ENCODE data around the gene SHISA8.
"Not testable (repeated sequence)": the region's sequence is repeated elsewhere in the genome, so short reads cannot be mapped to it uniquely, and the experiment has no call there.

SHISA8 gene

GRCh38 chr22:41915035-41915785 lies at the start of gene SHISA8:
Gene SHISA8, minus strand, starts transcription at chr22:41915074. Its CDS starts 407 bp downstream, at chr22:41914667.
- H3K4me1 ChIP-seq, result peaks cover 55% of the 10 kb centered on the region
- H3K4me2 ChIP-seq, result peak within 1 kb of the TSS; percentile 96
- peaks cover 97% of the 10 kb centered on the region for H4K20me1 ChIP-seq
- peak within 1 kb of the TSS; percentile 57 for H3K9ac ChIP-seq
- no peaks in the 10 kb centered on the region for H3K9me3 ChIP-seq
- H3K4me3 ChIP-seq, result peak within 1 kb of the TSS; percentile 67
- no peaks in the 10 kb centered on the region for H3K36me3 ChIP-seq
- TF ChIP-seq Cebpa-rat (IDR thresholded peaks at IDR 0.05), result no peak
- H3K27ac ChIP-seq, result no peak within 1 kb of the TSS
- H3K27me3 ChIP-seq, result peaks cover 78% of the 10 kb centered on the region

- no peak overlapping the region for H3K9ac ChIP-seq
- H4K20me1 ChIP-seq, result no peaks in the 10 kb centered on the region
- TF ChIP-seq Cebpa-rat (IDR thresholded peaks at IDR 0.05), result no peak
- H3K36me3 ChIP-seq, result no peaks in the 10 kb centered on the region
- no peaks in the 10 kb centered on the region for H3K9me3 ChIP-seq
- H3K4me3 ChIP-seq, result no peak overlapping the region
- H3K4me2 ChIP-seq, result no peak overlapping the region
- H3K4me1 ChIP-seq, result peaks cover 32% of the 10 kb centered on the region
- H3K27me3 ChIP-seq, result no peaks in the 10 kb centered on the region
- no peak overlapping the region for H3K27ac ChIP-seq
These were observed 49.2 kb upstream of the SHISA8 start for GRCh38 chr22:41964112-41964491.

- Histone ChIP-seq H4K20me1 (no peaks in the 10 kb centered on the region), H3K36me3 (no peaks in the 10 kb centered on the region), H3K9ac (no peak overlapping the region), H3K4me3 (no peak overlapping the region), H3K4me1 (peaks cover 27% of the 10 kb centered on the region), H3K27ac (no peak overlapping the region), H3K4me2 (no peak overlapping the region), H3K27me3 (no peaks in the 10 kb centered on the region), H3K9me3 (no peaks in the 10 kb centered on the region)
- TF ChIP-seq Cebpa-rat (IDR thresholded peaks at IDR 0.05), result no peak
These were observed 48.7 kb upstream of the SHISA8 start for GRCh38 chr22:41963453-41964111.

- Histone ChIP-seq H3K9ac (no peak overlapping the region), H3K4me2 (no peak overlapping the region), H3K27me3 (no peaks in the 10 kb centered on the region), H3K4me1 (peaks cover 23% of the 10 kb centered on the region), H3K4me3 (no peak overlapping the region), H3K36me3 (no peaks in the 10 kb centered on the region), H4K20me1 (no peaks in the 10 kb centered on the region), H3K9me3 (no peaks in the 10 kb centered on the region), H3K27ac (no peak overlapping the region)
- no peak for TF ChIP-seq Cebpa-rat (IDR thresholded peaks at IDR 0.05)
These were observed 43.2 kb upstream of the SHISA8 start for GRCh38 chr22:41957941-41958556.

- Histone ChIP-seq H3K4me1 (peaks cover 60% of the 10 kb centered on the region), H3K9me3 (no peaks in the 10 kb centered on the region), H3K4me3 (no peak overlapping the region), H3K27me3 (no peaks in the 10 kb centered on the region; the same call in 1 of the 2 replicates), H3K9ac (no peak overlapping the region), H3K36me3 (no peaks in the 10 kb centered on the region), H3K27ac (peak overlapping the region; percentile 28; the same call in 1 of the 2 replicates), H3K4me2 (peak overlapping the region; percentile 99), H4K20me1 (no peaks in the 10 kb centered on the region)
- no peak for TF ChIP-seq Cebpa-rat (IDR thresholded peaks at IDR 0.05)
These were observed 37.8 kb upstream of the SHISA8 start for GRCh38 chr22:41952713-41953112.

- Histone ChIP-seq H3K36me3 (no peaks in the 10 kb centered on the region), H3K27ac (peak within 1 kb of the TSS; percentile 28; the same call in 1 of the 2 replicates), H3K4me2 (peak within 1 kb of the TSS; percentile 99), H3K9me3 (no peaks in the 10 kb centered on the region), H4K20me1 (no peaks in the 10 kb centered on the region), H3K4me1 (peaks cover 67% of the 10 kb centered on the region), H3K27me3 (no peaks in the 10 kb centered on the region; the same call in 1 of the 2 replicates), H3K9ac (no peak within 1 kb of the TSS), H3K4me3 (no peak within 1 kb of the TSS)
- no peak for TF ChIP-seq Cebpa-rat (IDR thresholded peaks at IDR 0.05)
These were observed 37.1 kb upstream of the SHISA8 start, which contains the start of gene SMIM45 for GRCh38 chr22:41951898-41952474. Gene SMIM45, plus strand, starts transcription at chr22:41952150.

GRCh38 chr22:41949297-41949965 lies 34.6 kb upstream of the SHISA8 start:
- TF ChIP-seq Cebpa-rat (IDR thresholded peaks at IDR 0.05), result no peak
- Histone ChIP-seq H3K9ac (peak overlapping the region; percentile 50), H3K9me3 (no peaks in the 10 kb centered on the region), H3K4me2 (peak overlapping the region; percentile 99), H4K20me1 (no peaks in the 10 kb centered on the region), H3K27me3 (no peaks in the 10 kb centered on the region; the same call in 1 of the 2 replicates), H3K36me3 (peaks cover 8% of the 10 kb centered on the region), H3K27ac (peak overlapping the region; percentile 78), H3K4me3 (peak overlapping the region; percentile 31; the same call in 1 of the 2 replicates), H3K4me1 (peaks cover 85% of the 10 kb centered on the region)

- Histone ChIP-seq H3K4me3 (0 out of 2 replicates have a peak overlapping the region, but pooled peaks have one; percentile 31), H3K36me3 (peaks cover 14% of the 10 kb centered on the region), H3K4me1 (peaks cover 90% of the 10 kb centered on the region), H3K4me2 (peak overlapping the region; percentile 99), H3K9ac (peak overlapping the region; percentile 50; the same call in 1 of the 2 replicates)
- H3K27me3 ChIP-seq, H3K9me3 ChIP-seq, H3K27ac ChIP-seq, H4K20me1 ChIP-seq: not testable (repeated sequence)
These were observed 34.0 kb upstream of the SHISA8 start for GRCh38 chr22:41948928-41949296.

- Histone ChIP-seq H3K4me1 (peaks cover 91% of the 10 kb centered on the region), H3K9ac (peak overlapping the region; percentile 92), H3K9me3 (no peaks in the 10 kb centered on the region), H3K36me3 (peaks cover 21% of the 10 kb centered on the region), H3K4me3 (peak overlapping the region; percentile 91; the same call in 1 of the 2 replicates), H3K4me2 (peak overlapping the region; percentile 99), H4K20me1 (no peaks in the 10 kb centered on the region), H3K27me3 (no peaks in the 10 kb centered on the region; the same call in 1 of the 2 replicates), H3K27ac (peak overlapping the region; percentile 88; the same call in 1 of the 2 replicates)
- TF ChIP-seq Cebpa-rat (IDR thresholded peaks at IDR 0.05), result no peak
These were observed 33.3 kb upstream of the SHISA8 start for GRCh38 chr22:41948142-41948541.
